ENCODE results near the gene ATAD2B. TPM values are rescaled to one million over a fixed set of nuclear protein-coding genes. Genes with fewer than 3 reads are reported as not detected.

The ATAD2B gene
- total RNA-seq, 2 donors from 2014 or later, result 16.8 to 20.0 TPM

DNA sequence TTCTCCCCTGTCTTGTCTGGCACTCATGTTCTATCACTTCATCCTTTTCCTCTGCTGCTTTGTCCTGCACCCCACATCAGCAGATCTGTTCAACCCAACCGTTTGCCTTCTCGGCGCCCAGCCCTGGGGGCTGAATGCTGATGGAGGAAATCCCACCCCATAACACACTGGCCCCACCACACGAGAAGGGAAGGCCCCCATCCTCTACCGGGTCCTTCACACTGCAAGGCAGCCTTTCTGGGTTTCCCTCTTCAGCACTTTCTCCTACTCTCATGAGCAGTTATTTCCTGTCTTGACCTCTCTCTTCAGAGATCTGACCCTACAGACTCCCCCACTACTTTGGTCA lies 227.4 kb downstream of the ATAD2B start:
- DNase-seq, result no peak
- Histone ChIP-seq H3K4me1 (no peaks in the 10 kb centered on the region), H3K4me3 (no peak overlapping the region), H3K36me3 (replicated peaks in 1 of 2; ENCODE audit: insufficient read depth in 1 of 2, low read depth in 2 of 2) (no peaks in the 10 kb centered on the region), H3K9me3 (no peaks in the 10 kb centered on the region), H3K27me3 (no peaks in the 10 kb centered on the region), H3K27ac (no peak overlapping the region)
- 92 to 97% methylated on average over 5 of the region's 5 CpGs for WGBS, 2 donors
- no peak for TF ChIP-seq POLR2A (IDR thresholded peaks at IDR 0.05)
- TF ChIP-seq, protein P1, sequence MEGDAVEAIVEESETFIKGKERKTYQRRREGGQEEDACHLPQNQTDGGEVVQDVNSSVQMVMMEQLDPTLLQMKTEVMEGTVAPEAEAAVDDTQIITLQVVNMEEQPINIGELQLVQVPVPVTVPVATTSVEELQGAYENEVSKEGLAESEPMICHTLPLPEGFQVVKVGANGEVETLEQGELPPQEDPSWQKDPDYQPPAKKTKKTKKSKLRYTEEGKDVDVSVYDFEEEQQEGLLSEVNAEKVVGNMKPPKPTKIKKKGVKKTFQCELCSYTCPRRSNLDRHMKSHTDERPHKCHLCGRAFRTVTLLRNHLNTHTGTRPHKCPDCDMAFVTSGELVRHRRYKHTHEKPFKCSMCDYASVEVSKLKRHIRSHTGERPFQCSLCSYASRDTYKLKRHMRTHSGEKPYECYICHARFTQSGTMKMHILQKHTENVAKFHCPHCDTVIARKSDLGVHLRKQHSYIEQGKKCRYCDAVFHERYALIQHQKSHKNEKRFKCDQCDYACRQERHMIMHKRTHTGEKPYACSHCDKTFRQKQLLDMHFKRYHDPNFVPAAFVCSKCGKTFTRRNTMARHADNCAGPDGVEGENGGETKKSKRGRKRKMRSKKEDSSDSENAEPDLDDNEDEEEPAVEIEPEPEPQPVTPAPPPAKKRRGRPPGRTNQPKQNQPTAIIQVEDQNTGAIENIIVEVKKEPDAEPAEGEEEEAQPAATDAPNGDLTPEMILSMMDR (IDR thresholded peaks at IDR 0.05), result no peak
- ATAC-seq, result no peak
- intact Hi-C loops (cut with DNase I), result no loop called here

- intact Hi-C loops (cut with DNase I), result no loop called here
- Histone ChIP-seq H3K9me3 (no peaks in the 10 kb centered on the region), H3K27ac (no peak overlapping the region), H3K27me3 (no peaks in the 10 kb centered on the region), H3K4me1 (no peaks in the 10 kb centered on the region), H3K36me3 (replicated peaks in 1 of 2; ENCODE audit: insufficient read depth in 1 of 2, low read depth in 2 of 2) (no peaks in the 10 kb centered on the region), H3K4me3 (no peak overlapping the region)
- TF ChIP-seq, protein P1 (IDR thresholded peaks at IDR 0.05), result no peak
- no peak for TF ChIP-seq POLR2A (IDR thresholded peaks at IDR 0.05)
- DNase-seq (no peak), ATAC-seq (no peak)
- 80 to 88% methylated on average over 13 to 17 of the region's 17 CpGs for WGBS, 2 donors
Measured at GRCh38 chr2:23698721-23699579, 228.0 kb downstream of the ATAD2B start.

Other genes starting within 250 kb of the ATAD2B start
- 1 to 10 TPM; 4.0 to 7.3 TPM for gene UBXN2A, start 13.3 kb upstream of the ATAD2B start, total RNA-seq
- gene MFSD2B, start 83.0 kb upstream of the ATAD2B start, total RNA-seq, result not detected
- gene WDCP, start 120.3 kb upstream of the ATAD2B start, total RNA-seq, result 1 to 10 TPM; 2.6 to 3.9 TPM
- 10 to 100 TPM; 10.5 to 12.7 TPM for gene FKBP1B, start 122.6 kb upstream of the ATAD2B start, total RNA-seq
- gene SF3B6, start 149.2 kb upstream of the ATAD2B start, total RNA-seq, result 10 to 100 TPM; 21.4 to 42.8 TPM
- gene TP53I3, start 157.7 kb upstream of the ATAD2B start, total RNA-seq, result 10 to 100 TPM; 18.5 to 36.8 TPM
- gene PFN4, start 196.2 kb upstream of the ATAD2B start, total RNA-seq, result not detected
- 10 to 100 TPM in 1 of 2 donors, 1 to 10 TPM in 1; 6.5 to 56.7 TPM for gene FAM228B, start 196.3 kb upstream of the ATAD2B start, total RNA-seq
- not detected for gene FAM228A, start 247.9 kb upstream of the ATAD2B start, total RNA-seq

Measured in body of pancreas (tissue), 4 donors.